Small intestine (tissue), 7 donors: Measurements from ENCODE around the gene TP53. TPM values are rescaled to one million over a fixed set of nuclear protein-coding genes. Genes with fewer than 3 reads are reported as not detected.

Source experiments
- DNase-seq, 2 donors: peaks; one replicate each; pipeline versions ENCODE4 v3.0.0 to v3.0.0-alpha.2; 2013
- FAIRE-seq: peaks from 2 replicates; lab custom pipeline; 2012; peaks lifted over from hg19 to GRCh38; lab: Jason Lieb, UNC
- H3K27ac ChIP-seq, 3 donors: one replicate each; pipeline ENCODE4 v1.5.1; 2013; ENCODE audit warnings: low read length in 2 of 3, mild to moderate bottlenecking in 2 of 3, control low read depth in 1 of 3, inconsistent platforms in 1 of 3, low read depth in 1 of 3, moderate library complexity in 1 of 3
- H3K27me3 ChIP-seq, 3 donors: one replicate each; pipeline ENCODE4 v1.6.1; 2013; ENCODE audit warnings: low read length in 3 of 3, inconsistent platforms in 1 of 3; ENCODE audit not compliant: control insufficient read depth in 3 of 3, insufficient read depth in 3 of 3
- H3K36me3 ChIP-seq, 3 donors: one replicate each; pipeline ENCODE4 v1.6.1; 2013; ENCODE audit warnings: low read length in 3 of 3, inconsistent platforms in 1 of 3, low read depth in 1 of 3, mild to moderate bottlenecking in 1 of 3, moderate library complexity in 1 of 3; ENCODE audit not compliant: control insufficient read depth in 3 of 3, insufficient read depth in 2 of 3
- H3K4me1 ChIP-seq, 3 donors: one replicate each; pipeline ENCODE4 v1.6.1; 2013; ENCODE audit warnings: low read length in 2 of 3, inconsistent platforms in 1 of 3, low read depth in 1 of 3, mild to moderate bottlenecking in 1 of 3, moderate library complexity in 1 of 3; ENCODE audit not compliant: control insufficient read depth in 3 of 3, insufficient read depth in 2 of 3
- H3K4me3 ChIP-seq, 3 donors: one replicate each; pipeline ENCODE4 v1.5.1; 2013; ENCODE audit warnings: low read length in 3 of 3, control low read depth in 1 of 3, inconsistent platforms in 1 of 3, low read depth in 1 of 3, mild to moderate bottlenecking in 1 of 3, moderate library complexity in 1 of 3
- H3K9me3 ChIP-seq, 2 donors: one replicate each; pipeline ENCODE4 v1.6.1; 2013; ENCODE audit warnings: low read depth in 1 of 2, low read length in 1 of 2; ENCODE audit not compliant: control insufficient read depth in 2 of 2, insufficient read depth in 1 of 2
- WGBS, 3 donors: extraction: QIAGEN DNeasy Blood & Tissue Kit; methylation state at CpG; one replicate each; pipeline ENCODE4 v1.1.7; 2013; 5-methylcytosine and 5-hydroxymethylcytosine counted together
- polyA plus RNA-seq, 4 donors: library from polyadenylated mRNA; stranded (reverse) in 3 of 4; unstranded in 1 of 4; fragments of 200-250 nt in 3 of 4; fragments of 120-200 nt in 1 of 4; gene quantifications; one replicate each; pipeline versions ENCODE4 v1.2.1 to v1.2.3, GENCODE V29; 2013
- donor health status: healthy with polysubstance abuse.
- donor health status: control.
- donor health status: control.
- donor health status: Bipolar disorder and iron deficiency.
- donor health status: healthy.

The TP53 gene
- polyA plus RNA-seq, 4 donors: 8.7 to 51.8 (median 26.3) TPM

GRCh38 chr17:7688808-7689316, 1.6 kb upstream of the TP53 start:
- no peaks in the 10 kb centered on the region for H3K27me3 ChIP-seq
- H3K9me3 ChIP-seq: no peaks in the 10 kb centered on the region
- H3K36me3 ChIP-seq: peaks cover 0 to 12% (median 3%) of the 10 kb centered on the region in 3 donors
- H3K27ac ChIP-seq: peak overlapping the region in 2 of 3 donors; percentile 57 to 59
- DNase-seq (no peak), FAIRE-seq (no peak)
- H3K4me1 ChIP-seq: peaks cover 3 to 19% (median 5%) of the 10 kb centered on the region in 3 donors
- 12 to 17% (median 17%) methylated on average over 13 of the region's 13 CpGs for WGBS, 3 donors
- H3K4me3 ChIP-seq: peak overlapping the region; percentile 63 to 97 (median 67)

- FAIRE-seq (no peak), DNase-seq (peak; percentile 98)
- H3K9me3 ChIP-seq: no peaks in the 10 kb centered on the region
- H3K4me3 ChIP-seq: peak within 1 kb of the TSS; percentile 72 to 97 (median 74)
- WGBS, 3 donors: 0 to 1% (median 0%) methylated on average over 51 of the region's 51 CpGs
- H3K27ac ChIP-seq: peak within 1 kb of the TSS; percentile 79 to 99 (median 97)
- H3K27me3 ChIP-seq: no peaks in the 10 kb centered on the region
- H3K4me1 ChIP-seq: peaks cover 3 to 19% (median 5%) of the 10 kb centered on the region in 3 donors
- H3K36me3 ChIP-seq: peaks cover 0 to 12% (median 3%) of the 10 kb centered on the region in 3 donors
Observed at GRCh38 chr17:7687908-7688807, 868 bp upstream of the TP53 start, which contains the start of gene WRAP53. Gene WRAP53, plus strand, starts transcription at chr17:7688477. Its CDS starts 172 bp downstream, at chr17:7688649.

- Histone ChIP-seq H3K27ac (peak overlapping the region; percentile 79 to 99 (median 97)), H3K4me1 (peaks cover 3 to 19% (median 5%) of the 10 kb centered on the region in 3 donors), H3K36me3 (peaks cover 0 to 7% (median 3%) of the 10 kb centered on the region in 3 donors), H3K9me3 (no peaks in the 10 kb centered on the region), H3K27me3 (no peaks in the 10 kb centered on the region), H3K4me3 (peak overlapping the region; percentile 72 to 97 (median 74))
- DNase-seq (peak; percentile 82 to 96), FAIRE-seq (no peak)
- 0 to 1% (median 0%) methylated on average over 30 of the region's 30 CpGs for WGBS, 3 donors
Observed at GRCh38 chr17:7686222-7687071, 843 bp downstream of the TP53 start.

GRCh38 chr17:7685533-7686221, 1.6 kb downstream of the TP53 start:
- Histone ChIP-seq H3K27me3 (no peaks in the 10 kb centered on the region), H3K4me1 (peaks cover 3 to 19% (median 5%) of the 10 kb centered on the region in 3 donors), H3K36me3 (peaks cover 0 to 8% (median 3%) of the 10 kb centered on the region in 3 donors), H3K27ac (peak overlapping the region; percentile 79 to 99 (median 97)), H3K4me3 (peak overlapping the region; percentile 72 to 97 (median 74)), H3K9me3 (no peaks in the 10 kb centered on the region)
- WGBS, 3 donors: 0 to 4% (median 2%) methylated on average over 44 of the region's 44 CpGs
- peak; percentile 93 to 98 for DNase-seq
- no peak for FAIRE-seq

- Histone ChIP-seq H3K27me3 (no peaks in the 10 kb centered on the region), H3K36me3 (peaks cover 0 to 9% (median 0%) of the 10 kb centered on the region in 3 donors), H3K9me3 (no peaks in the 10 kb centered on the region), H3K27ac (peak overlapping the region; percentile 79 to 99 (median 97)), H3K4me3 (peak overlapping the region; percentile 72 to 97 (median 74)), H3K4me1 (peaks cover 3 to 19% (median 5%) of the 10 kb centered on the region in 3 donors)
- FAIRE-seq (no peak), DNase-seq (peak; percentile 14 to 27)
- WGBS, 3 donors: 13 to 40% (median 18%) methylated on average over 15 of the region's 15 CpGs
Observed at GRCh38 chr17:7684851-7685532, 2.3 kb downstream of the TP53 start.

- Histone ChIP-seq H3K4me1 (no peaks in the 10 kb centered on the region), H3K4me3 (no peak overlapping the region), H3K36me3 (peaks cover 14 to 45% (median 21%) of the 10 kb centered on the region in 3 donors), H3K27me3 (no peaks in the 10 kb centered on the region), H3K27ac (no peak overlapping the region), H3K9me3 (peaks cover 2 to 14% of the 10 kb centered on the region in 2 donors)
- WGBS, 3 donors: 75 to 87% (median 86%) methylated on average over 10 of the region's 10 CpGs
- no peak for FAIRE-seq
- no peak for DNase-seq
Observed at GRCh38 chr17:7677388-7678067, 9.8 kb downstream of the TP53 start.

GRCh38 chr17:7676533-7676932, 10.8 kb downstream of the TP53 start:
- FAIRE-seq: no peak
- no peak for DNase-seq
- 79 to 91% (median 88%) methylated on average over 5 of the region's 5 CpGs for WGBS, 3 donors
- peaks cover 14 to 53% (median 22%) of the 10 kb centered on the region in 3 donors for H3K36me3 ChIP-seq
- no peaks in the 10 kb centered on the region for H3K4me1 ChIP-seq
- no peak overlapping the region for H3K27ac ChIP-seq
- H3K9me3 ChIP-seq: peaks cover 2 to 14% of the 10 kb centered on the region in 2 donors
- no peaks in the 10 kb centered on the region for H3K27me3 ChIP-seq
- no peak overlapping the region for H3K4me3 ChIP-seq
